Measurements from ENCODE around the gene CYP2S1. TPM values are rescaled to one million over a fixed set of nuclear protein-coding genes. Genes with fewer than 3 reads are reported as not detected.

Gene CYP2S1
- polyA plus RNA-seq, 1 donor from 2014 or later, result not detected

- Histone ChIP-seq H4K20me1 (ENCODE audit: insufficient read depth) (no peaks in the 10 kb centered on the region), H3K27ac (ENCODE audit: low read length) (no peak overlapping the region), H3K9me2 (ENCODE audit: insufficient read depth, low read length) (no peaks in the 10 kb centered on the region), H3K9ac (ENCODE audit: low read length) (no peak overlapping the region), H2AFZ (ENCODE audit: low read depth, low read length) (no peak overlapping the region), H3F3A (ENCODE audit: insufficient read depth, low read length, poor library complexity, severe bottlenecking) (no peaks in the 10 kb centered on the region), H3K27me3 (ENCODE audit: insufficient read depth, low read depth, low read length) (no peaks in the 10 kb centered on the region), H3K36me3 (ENCODE audit: insufficient read depth, low read length) (no peaks in the 10 kb centered on the region), H3K9me3 (ENCODE audit: low read length) (no peaks in the 10 kb centered on the region), H3K4me3 (ENCODE audit: low read length) (no peak overlapping the region), H3K79me2 (replicated peaks; ENCODE audit: insufficient read depth, low read length) (no peaks in the 10 kb centered on the region), H3K4me2 (ENCODE audit: low read length) (no peak overlapping the region)
- no peak for TF ChIP-seq TAF1 (IDR thresholded peaks at IDR 0.05; ENCODE audit: low read depth)
- TF ChIP-seq MXI1 (conservative IDR thresholded peaks at IDR 0.05; ENCODE audit: poor library complexity, severe bottlenecking), result no peak
- no peak for TF ChIP-seq RAD21 (conservative IDR thresholded peaks at IDR 0.05)
- no peak for TF ChIP-seq SMC3 (conservative IDR thresholded peaks at IDR 0.05; ENCODE audit: poor library complexity)
- TF ChIP-seq EZH2 (IDR thresholded peaks at IDR 0.05; ENCODE audit: borderline replicate concordance, insufficient read depth, low read length, poor library complexity, severe bottlenecking), result no peak
- TF ChIP-seq EP300 (conservative IDR thresholded peaks at IDR 0.05; ENCODE audit: poor library complexity, severe bottlenecking), result no peak
- TF ChIP-seq, protein P1, sequence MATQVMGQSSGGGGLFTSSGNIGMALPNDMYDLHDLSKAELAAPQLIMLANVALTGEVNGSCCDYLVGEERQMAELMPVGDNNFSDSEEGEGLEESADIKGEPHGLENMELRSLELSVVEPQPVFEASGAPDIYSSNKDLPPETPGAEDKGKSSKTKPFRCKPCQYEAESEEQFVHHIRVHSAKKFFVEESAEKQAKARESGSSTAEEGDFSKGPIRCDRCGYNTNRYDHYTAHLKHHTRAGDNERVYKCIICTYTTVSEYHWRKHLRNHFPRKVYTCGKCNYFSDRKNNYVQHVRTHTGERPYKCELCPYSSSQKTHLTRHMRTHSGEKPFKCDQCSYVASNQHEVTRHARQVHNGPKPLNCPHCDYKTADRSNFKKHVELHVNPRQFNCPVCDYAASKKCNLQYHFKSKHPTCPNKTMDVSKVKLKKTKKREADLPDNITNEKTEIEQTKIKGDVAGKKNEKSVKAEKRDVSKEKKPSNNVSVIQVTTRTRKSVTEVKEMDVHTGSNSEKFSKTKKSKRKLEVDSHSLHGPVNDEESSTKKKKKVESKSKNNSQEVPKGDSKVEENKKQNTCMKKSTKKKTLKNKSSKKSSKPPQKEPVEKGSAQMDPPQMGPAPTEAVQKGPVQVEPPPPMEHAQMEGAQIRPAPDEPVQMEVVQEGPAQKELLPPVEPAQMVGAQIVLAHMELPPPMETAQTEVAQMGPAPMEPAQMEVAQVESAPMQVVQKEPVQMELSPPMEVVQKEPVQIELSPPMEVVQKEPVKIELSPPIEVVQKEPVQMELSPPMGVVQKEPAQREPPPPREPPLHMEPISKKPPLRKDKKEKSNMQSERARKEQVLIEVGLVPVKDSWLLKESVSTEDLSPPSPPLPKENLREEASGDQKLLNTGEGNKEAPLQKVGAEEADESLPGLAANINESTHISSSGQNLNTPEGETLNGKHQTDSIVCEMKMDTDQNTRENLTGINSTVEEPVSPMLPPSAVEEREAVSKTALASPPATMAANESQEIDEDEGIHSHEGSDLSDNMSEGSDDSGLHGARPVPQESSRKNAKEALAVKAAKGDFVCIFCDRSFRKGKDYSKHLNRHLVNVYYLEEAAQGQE (IDR thresholded peaks at IDR 0.05; ENCODE audit: borderline replicate concordance), result no peak
- TF ChIP-seq, protein P2, sequence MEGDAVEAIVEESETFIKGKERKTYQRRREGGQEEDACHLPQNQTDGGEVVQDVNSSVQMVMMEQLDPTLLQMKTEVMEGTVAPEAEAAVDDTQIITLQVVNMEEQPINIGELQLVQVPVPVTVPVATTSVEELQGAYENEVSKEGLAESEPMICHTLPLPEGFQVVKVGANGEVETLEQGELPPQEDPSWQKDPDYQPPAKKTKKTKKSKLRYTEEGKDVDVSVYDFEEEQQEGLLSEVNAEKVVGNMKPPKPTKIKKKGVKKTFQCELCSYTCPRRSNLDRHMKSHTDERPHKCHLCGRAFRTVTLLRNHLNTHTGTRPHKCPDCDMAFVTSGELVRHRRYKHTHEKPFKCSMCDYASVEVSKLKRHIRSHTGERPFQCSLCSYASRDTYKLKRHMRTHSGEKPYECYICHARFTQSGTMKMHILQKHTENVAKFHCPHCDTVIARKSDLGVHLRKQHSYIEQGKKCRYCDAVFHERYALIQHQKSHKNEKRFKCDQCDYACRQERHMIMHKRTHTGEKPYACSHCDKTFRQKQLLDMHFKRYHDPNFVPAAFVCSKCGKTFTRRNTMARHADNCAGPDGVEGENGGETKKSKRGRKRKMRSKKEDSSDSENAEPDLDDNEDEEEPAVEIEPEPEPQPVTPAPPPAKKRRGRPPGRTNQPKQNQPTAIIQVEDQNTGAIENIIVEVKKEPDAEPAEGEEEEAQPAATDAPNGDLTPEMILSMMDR (IDR thresholded peaks at IDR 0.05; ENCODE audit: poor library complexity, severe bottlenecking), result no peak
- no peak for TF ChIP-seq POLR2AphosphoS5 (IDR thresholded peaks at IDR 0.05)
Measured at GRCh38 chr19:41239363-41239762, 46.3 kb downstream of the CYP2S1 start.

- H3K79me2 ChIP-seq (replicated peaks; ENCODE audit: insufficient read depth, low read length), result no peaks in the 10 kb centered on the region
- H3K9me2 ChIP-seq (ENCODE audit: insufficient read depth, low read length), result no peaks in the 10 kb centered on the region
- H4K20me1 ChIP-seq (ENCODE audit: insufficient read depth), result no peaks in the 10 kb centered on the region
- no peak overlapping the region for H2AFZ ChIP-seq (ENCODE audit: low read depth, low read length)
- H3F3A ChIP-seq (ENCODE audit: insufficient read depth, low read length, poor library complexity, severe bottlenecking), result no peaks in the 10 kb centered on the region
- H3K9ac ChIP-seq (ENCODE audit: low read length), result no peak overlapping the region
- no peak overlapping the region for H3K27ac ChIP-seq (ENCODE audit: low read length)
- H3K27me3 ChIP-seq (ENCODE audit: insufficient read depth, low read depth, low read length), result no peaks in the 10 kb centered on the region
- no peak overlapping the region for H3K4me2 ChIP-seq (ENCODE audit: low read length)
- no peaks in the 10 kb centered on the region for H3K9me3 ChIP-seq (ENCODE audit: low read length)
- no peaks in the 10 kb centered on the region for H3K36me3 ChIP-seq (ENCODE audit: insufficient read depth, low read length)
- TF ChIP-seq EP300 (conservative IDR thresholded peaks at IDR 0.05; ENCODE audit: poor library complexity, severe bottlenecking) (no peak), RAD21 (conservative IDR thresholded peaks at IDR 0.05) (no peak), POLR2AphosphoS5 (IDR thresholded peaks at IDR 0.05) (no peak)
- H3K4me3 ChIP-seq (ENCODE audit: low read length), result no peak overlapping the region
Measured at GRCh38 chr19:41239961-41240574, 47.0 kb downstream of the CYP2S1 start.

Data from neural cell (in vitro differentiated cells).